ENCODE data around the gene OPRL1. TPM values are rescaled to one million over a fixed set of nuclear protein-coding genes. Genes with fewer than 3 reads are reported as not detected.

The OPRL1 gene
- total RNA-seq, 3 donors from 2014 or later, result 1.6 to 3.4 (median 2.3) TPM

DNA sequence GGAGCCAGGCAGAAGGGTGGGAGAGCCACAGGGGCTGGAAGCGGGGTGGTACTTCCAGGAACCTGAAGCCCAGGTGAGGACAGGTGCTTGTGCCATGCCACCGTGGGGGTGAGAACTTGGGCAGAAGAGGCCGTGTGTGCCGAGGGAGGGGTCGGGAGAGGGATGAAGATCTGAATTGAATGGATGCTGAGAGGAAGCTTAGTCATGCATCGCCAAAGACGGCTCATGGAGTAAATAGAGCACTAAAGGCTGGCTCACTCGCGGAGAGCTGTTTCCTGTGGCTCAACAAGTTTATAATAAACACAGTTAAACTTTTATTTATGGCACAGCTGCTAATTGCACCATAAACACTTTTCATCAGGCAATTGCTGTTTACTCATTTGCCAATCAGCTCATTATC, 62.7 kb downstream of the OPRL1 start:
- peaks cover 0 to 25% of the 10 kb centered on the region in 2 donors for H3K27me3 ChIP-seq
- TF ChIP-seq POLR2AphosphoS5 (IDR thresholded peaks at IDR 0.05) (no peak), POLR2A (IDR thresholded peaks at IDR 0.05) (no peak)
- TF ChIP-seq, protein P1, sequence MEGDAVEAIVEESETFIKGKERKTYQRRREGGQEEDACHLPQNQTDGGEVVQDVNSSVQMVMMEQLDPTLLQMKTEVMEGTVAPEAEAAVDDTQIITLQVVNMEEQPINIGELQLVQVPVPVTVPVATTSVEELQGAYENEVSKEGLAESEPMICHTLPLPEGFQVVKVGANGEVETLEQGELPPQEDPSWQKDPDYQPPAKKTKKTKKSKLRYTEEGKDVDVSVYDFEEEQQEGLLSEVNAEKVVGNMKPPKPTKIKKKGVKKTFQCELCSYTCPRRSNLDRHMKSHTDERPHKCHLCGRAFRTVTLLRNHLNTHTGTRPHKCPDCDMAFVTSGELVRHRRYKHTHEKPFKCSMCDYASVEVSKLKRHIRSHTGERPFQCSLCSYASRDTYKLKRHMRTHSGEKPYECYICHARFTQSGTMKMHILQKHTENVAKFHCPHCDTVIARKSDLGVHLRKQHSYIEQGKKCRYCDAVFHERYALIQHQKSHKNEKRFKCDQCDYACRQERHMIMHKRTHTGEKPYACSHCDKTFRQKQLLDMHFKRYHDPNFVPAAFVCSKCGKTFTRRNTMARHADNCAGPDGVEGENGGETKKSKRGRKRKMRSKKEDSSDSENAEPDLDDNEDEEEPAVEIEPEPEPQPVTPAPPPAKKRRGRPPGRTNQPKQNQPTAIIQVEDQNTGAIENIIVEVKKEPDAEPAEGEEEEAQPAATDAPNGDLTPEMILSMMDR (IDR thresholded peaks at IDR 0.05), result no peak
- H3K9me3 ChIP-seq, result peaks cover 0 to 8% of the 10 kb centered on the region in 2 donors
- no peak overlapping the region for H3K27ac ChIP-seq
- intact Hi-C loops (cut with DNase I; ENCODE audit: low total_unique reads), result no loop called here
- DNase-seq (ENCODE audit: low spot score in 2 of 2), result no peak
- H3K36me3 ChIP-seq, result no peaks in the 10 kb centered on the region
- H3K4me1 ChIP-seq, result no peaks in the 10 kb centered on the region
- no peak overlapping the region for H3K4me3 ChIP-seq

DNA sequence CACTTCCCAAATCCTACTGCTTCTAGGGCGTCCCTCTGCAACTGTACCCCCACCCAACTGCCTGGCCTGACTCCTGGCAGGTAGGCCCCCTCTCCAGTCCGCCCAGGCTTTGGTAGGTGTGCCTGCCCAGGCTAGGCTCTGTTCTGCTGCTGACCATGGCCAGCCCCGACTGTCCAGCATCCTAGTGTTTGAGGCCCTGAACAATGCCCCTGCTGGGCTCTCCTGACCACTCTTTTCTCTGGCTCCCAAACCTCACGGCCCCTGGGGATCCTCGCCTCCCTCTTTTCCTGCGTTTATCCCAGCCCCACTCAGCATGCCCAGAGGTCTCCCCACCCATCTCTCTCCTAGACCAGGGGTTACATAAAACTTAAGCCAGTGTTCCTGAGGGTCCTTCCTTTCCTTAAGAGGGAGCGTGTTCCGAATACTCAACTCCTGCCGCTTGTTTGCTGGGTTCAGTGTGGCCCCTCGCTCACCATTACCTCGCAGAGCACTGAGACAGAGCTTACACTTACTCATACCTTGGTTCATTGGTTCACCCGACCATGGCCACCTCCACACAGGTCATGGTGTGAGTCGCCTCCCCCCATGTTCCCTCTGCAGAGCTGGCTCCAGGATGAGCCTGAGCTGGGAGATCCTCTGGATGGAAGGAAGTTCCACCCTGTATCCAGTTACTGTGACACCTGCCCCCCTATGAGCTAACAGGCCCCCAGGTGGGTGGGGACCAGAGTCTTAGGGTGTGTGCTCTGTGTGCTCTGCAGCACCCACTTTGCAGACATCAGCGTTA, 63.3 kb downstream of the OPRL1 start:
- TF ChIP-seq, protein P1 (IDR thresholded peaks at IDR 0.05), result no peak
- TF ChIP-seq POLR2A (IDR thresholded peaks at IDR 0.05), result no peak
- no peak for TF ChIP-seq POLR2AphosphoS5 (IDR thresholded peaks at IDR 0.05)
- DNase-seq (ENCODE audit: low spot score in 2 of 2), result peak in 1 of 2 donors; percentile 24

DNA sequence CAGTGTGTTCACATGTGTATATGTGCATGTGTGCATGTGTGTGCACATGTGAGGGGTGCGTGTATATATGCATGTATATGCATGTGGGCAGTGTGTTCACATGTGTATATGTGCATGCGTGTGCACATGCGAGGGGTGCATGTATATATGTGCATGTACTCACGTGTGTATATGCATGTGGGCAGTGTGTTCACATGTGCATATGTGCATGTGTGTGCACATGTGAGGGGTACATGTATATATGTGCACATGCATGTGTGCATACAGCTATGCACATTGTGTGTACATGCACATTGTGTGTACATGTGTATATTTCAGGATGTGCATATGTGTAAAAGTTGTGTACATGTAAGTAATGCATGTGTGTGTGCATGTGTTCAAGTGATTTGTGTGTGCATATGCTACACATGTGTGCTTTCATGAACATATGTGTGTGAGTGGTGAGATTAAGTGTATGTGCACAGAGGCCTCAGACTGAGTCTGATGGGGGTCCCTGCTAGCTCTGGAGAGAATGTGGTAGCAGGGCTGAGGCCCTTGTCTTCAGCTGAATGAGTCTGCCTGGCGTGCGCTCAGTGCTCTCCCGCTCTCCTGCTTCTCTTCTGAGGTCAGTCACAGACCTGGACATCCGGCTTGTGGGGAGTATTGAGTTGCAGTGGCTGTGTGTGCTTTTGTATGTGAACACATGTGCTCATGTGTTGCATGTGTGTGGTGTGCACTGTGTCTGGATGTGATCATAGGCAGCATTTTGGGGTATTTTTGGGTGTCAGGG, 64.4 kb downstream of the OPRL1 start:
- DNase-seq (ENCODE audit: low spot score in 2 of 2), result no peak

More for the DNA sequence above, 63.3 kb downstream of the OPRL1 start:
- peaks cover 0 to 24% of the 10 kb centered on the region in 2 donors for H3K27me3 ChIP-seq
- no peaks in the 10 kb centered on the region for H3K36me3 ChIP-seq
- no peaks in the 10 kb centered on the region for H3K4me1 ChIP-seq
- H3K9me3 ChIP-seq, result peaks cover 0 to 8% of the 10 kb centered on the region in 2 donors
- intact Hi-C loops (cut with DNase I; ENCODE audit: low total_unique reads), result no loop called here
- no peak overlapping the region for H3K27ac ChIP-seq
- H3K4me3 ChIP-seq, result no peak overlapping the region

DNA sequence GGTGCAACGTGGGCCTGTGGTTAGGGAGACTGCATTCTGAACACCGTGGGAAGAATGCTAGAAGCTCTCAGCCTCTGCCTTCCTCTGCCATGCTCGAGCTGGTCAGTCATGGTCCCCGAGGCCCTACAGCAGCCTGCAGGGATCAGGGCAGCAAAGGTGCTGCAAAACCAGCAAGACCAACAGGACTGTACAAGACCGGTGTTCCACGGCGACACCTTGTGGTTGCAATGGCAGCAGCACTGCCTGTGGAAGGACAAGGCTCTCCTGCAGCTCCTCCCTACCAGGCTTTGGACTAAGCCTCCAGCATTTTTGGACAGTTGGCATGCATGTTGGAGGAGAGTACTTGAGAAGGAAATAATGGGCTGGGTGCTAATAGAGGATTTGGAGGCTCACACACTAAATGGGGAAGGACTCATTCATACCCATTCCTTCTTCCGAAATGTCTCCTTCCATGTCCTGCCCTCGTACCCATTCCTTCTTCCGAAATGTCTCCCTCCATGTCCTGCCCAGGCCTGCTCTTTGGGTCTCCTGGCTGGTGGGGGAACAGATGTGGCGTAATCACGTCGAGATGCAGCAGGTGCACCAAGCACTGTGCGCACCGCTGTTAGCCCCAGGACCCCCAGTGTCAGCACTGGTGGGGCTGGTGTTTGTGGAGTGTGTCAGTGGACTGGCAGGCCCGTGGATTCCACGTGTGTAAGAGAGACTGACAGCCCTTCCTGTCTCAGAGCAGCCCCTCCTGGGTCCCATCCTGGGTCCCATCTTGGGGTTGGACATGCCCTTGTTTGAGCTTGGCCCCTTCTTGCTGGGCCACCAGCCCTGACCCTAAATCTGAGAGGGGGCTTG, 65.8 kb downstream of the OPRL1 start:
- Histone ChIP-seq H3K9me3 (peaks cover 0 to 8% of the 10 kb centered on the region in 2 donors), H3K27me3 (peaks cover 0 to 24% of the 10 kb centered on the region in 2 donors), H3K27ac (no peak overlapping the region), H3K4me1 (no peaks in the 10 kb centered on the region), H3K4me3 (no peak overlapping the region), H3K36me3 (no peaks in the 10 kb centered on the region)
- TF ChIP-seq POLR2AphosphoS5 (IDR thresholded peaks at IDR 0.05) (no peak), POLR2A (IDR thresholded peaks at IDR 0.05) (no peak)
- intact Hi-C loops (cut with DNase I; ENCODE audit: low total_unique reads), result no loop called here
- peak in 1 of 2 donors; percentile 36 for DNase-seq (ENCODE audit: low spot score in 2 of 2)

More for the DNA sequence above, 64.4 kb downstream of the OPRL1 start:
- TF ChIP-seq POLR2AphosphoS5 (IDR thresholded peaks at IDR 0.05), result no peak
- TF ChIP-seq, protein P1 (IDR thresholded peaks at IDR 0.05), result no peak
- no peak for TF ChIP-seq POLR2A (IDR thresholded peaks at IDR 0.05)
- Histone ChIP-seq H3K4me1 (no peaks in the 10 kb centered on the region), H3K4me3 (no peak overlapping the region), H3K27me3 (peaks cover 0 to 24% of the 10 kb centered on the region in 2 donors), H3K27ac (no peak overlapping the region), H3K36me3 (no peaks in the 10 kb centered on the region), H3K9me3 (peaks cover 0 to 8% of the 10 kb centered on the region in 2 donors)
- intact Hi-C loops (cut with DNase I; ENCODE audit: low total_unique reads), result no loop called here

DNA sequence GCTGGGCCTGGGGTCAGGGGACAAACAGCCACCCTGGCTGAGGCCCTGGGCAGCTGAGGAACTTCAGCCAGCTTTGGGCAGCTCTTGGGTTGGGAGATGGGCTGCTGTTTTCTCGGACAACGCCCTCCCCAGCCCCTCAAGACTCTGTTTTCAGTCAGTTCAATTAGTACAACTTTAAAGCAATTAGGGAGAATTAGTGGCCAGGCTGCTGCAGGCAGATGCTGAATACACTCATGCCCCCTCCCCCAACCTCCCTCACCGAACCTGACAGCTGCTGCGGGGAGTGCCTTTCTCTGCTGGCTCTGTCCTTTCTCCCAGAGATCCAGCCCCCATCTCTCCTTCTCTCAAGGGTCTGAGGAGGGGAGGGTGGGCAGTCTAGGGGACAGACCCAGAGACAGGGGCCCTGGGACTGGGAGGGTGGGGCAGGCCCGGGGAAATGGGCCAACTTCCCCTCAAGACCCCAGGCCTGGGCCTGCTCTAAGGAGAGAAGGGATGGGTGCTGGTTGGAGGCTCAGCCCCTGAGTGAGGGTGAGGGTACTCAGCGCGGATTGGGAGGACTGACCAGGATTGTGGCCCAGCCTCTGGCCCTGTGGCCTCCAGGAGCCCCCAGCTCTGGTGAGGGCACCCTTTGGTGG, 66.5 kb downstream of the OPRL1 start:
- no peak for DNase-seq (ENCODE audit: low spot score in 2 of 2)
- no peak overlapping the region for H3K4me3 ChIP-seq
- no peak for TF ChIP-seq POLR2A (IDR thresholded peaks at IDR 0.05)
- TF ChIP-seq POLR2AphosphoS5 (IDR thresholded peaks at IDR 0.05), result no peak
- TF ChIP-seq, protein P1 (IDR thresholded peaks at IDR 0.05), result no peak
- no peaks in the 10 kb centered on the region for H3K4me1 ChIP-seq
- intact Hi-C loops (cut with DNase I; ENCODE audit: low total_unique reads), result no loop called here
- peaks cover 0 to 8% of the 10 kb centered on the region in 2 donors for H3K9me3 ChIP-seq
- H3K27ac ChIP-seq, result no peak overlapping the region
- peaks cover 0 to 19% of the 10 kb centered on the region in 2 donors for H3K27me3 ChIP-seq
- H3K36me3 ChIP-seq, result no peaks in the 10 kb centered on the region

Data from breast epithelium (tissue), 4 donors.